Activated CD4-positive, alpha-beta T cell treated with anti-CD3 and anti-CD28 coated beads for 4 hours (primary cell): ENCODE data around the gene TENM4.

Source experiments
- DNase-seq, 2 donors: peaks; one replicate each; pipeline ENCODE4 v3.0.0-alpha.2; 2020

Gene TENM4

DNA sequence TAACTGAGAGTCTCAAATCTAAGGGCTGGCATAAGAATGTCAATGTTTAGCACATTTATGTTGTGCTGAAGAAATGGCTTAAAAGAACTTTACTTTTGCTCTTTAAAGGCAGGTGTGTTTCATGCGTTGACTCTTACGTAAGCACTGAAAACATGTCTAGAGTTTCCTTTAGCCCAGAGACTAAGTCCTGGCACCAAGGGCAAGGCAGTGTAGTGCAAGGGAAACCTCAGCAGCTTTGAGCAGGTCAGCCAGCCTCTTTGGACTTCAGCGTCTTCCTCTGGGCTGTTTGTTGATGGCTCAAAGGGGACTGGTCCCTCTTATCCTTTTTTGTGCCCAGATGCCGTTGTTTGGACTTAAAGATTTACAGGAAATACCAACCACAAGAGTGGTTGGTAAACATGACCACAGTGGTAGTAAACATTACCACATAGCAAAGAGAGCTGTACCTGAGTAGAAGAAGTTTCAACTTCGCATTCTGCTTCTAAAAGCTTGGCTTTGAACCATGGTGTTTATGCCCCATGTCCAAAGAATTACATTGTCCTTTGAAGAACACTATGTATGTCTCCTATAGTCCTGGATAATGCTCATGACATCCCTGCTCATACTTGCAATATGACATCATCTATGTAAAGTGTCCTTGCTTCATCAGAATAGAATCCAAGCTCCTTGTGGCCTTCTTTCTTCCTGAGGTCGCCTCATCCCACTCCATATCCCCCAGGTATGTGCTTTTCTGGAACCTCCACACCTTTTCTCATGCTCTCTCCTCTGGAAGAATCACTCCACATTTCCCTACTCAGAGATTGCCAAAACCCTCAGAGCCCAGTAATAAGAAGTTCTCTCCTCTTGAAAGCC is 23.5 kb downstream of the TENM4 start:
- DNase-seq, result no peak

DNA sequence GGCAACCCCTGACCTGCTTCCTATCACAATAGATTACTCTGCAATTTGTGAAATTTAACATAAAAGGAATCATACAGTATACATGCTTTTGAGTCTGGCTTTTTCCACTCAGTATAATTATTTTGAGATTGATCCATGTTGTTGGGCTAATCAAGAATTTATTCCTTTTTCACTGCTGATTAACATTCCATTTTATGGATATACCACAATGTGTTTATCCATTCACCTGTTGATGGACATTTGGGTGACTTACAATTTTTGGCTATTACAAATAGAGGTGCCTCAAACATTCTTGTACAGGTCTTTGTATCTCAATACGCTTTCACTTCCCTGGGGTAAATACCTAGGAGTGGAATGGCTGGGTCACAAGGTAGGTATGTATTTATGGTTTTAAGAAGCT is 24.9 kb downstream of the TENM4 start:
- no peak for DNase-seq

DNA sequence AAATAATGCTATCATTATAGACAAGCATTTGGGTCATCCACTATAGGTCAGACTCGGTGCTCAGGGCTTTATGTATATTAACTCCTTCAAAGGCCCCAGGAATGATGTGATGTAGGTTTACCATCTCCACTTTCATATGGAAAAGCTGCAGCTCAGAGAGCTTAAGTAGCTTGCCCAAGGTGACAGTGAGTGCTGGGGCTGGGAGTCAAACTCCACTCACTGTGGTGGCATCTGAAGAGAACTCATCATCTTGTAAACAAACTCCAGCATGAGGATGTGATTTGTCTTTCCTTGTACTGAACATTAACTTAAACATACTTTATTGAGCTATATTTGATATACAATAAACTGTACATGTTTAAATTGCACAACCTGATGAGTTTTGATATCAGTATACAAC is 25.4 kb downstream of the TENM4 start:
- DNase-seq, result no peak

DNA sequence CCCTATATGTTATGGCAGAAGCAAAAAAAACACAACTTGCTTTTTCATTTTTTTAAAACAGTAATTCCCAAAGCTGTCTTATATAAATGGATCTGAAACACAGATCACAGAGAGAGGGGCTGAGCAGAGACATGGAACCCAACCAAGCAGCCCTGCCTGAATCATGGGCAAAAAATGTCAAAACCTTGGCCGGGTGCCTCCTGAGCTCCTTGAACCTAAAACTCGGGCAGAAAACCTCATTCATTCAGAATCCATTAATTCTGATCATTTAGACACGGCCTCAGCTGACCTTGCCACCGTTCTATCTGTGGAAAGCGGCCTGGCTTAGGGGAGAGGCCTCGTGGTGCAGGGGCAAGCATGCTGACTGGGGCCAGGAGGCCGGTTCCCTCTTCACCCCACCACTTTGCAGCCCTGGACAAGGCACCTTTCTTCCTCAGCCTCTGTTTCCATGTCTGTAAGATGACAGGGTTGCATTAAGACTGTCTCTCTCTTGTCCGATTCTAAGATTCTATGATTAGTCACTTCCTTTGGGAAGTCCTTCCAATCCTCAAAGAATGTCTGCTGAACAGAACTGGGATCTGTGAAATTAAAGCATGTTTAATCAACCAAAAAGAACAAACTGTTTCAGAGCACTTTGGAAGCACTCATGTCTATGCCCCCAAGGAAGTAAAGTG is 26.0 kb downstream of the TENM4 start:
- DNase-seq, result no peak

DNA sequence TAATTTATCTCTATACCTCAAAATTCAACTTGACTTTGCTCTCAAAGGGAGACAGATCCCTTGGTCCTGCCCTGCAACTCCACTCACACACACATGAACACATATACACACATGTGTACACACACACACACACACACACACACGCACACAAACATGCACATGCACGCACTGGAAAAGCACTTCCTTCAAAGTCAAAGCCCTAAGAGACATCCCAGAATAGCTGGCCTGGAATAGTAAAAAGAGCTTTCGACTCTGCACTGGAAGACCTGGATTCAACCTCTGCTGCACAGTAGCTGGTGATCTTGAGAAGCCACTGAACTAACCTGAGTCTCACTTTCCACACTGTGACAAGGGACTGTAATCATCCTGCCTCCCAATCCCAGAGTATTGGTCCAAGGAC is 26.8 kb downstream of the TENM4 start:
- no peak for DNase-seq

DNA sequence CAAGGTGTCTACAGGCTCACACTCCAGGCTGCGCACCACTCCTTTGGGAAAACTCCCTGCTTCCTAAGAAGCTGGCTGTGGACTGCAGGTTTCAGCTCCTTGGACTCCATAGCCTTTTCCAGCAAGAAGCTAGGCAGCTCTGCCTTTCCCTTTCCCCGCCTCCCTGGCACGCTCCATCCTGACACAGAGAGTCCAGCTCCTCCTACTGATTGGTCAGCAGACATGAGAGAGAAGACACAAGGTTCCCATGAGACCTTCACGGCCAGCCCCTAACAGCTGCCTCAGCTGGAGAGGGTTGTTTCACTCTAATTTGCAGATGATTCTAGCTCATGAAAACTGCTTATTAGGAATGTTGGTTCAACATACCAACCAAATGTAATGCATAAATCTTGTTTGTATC is 27.6 kb downstream of the TENM4 start:
- DNase-seq, result no peak

DNA sequence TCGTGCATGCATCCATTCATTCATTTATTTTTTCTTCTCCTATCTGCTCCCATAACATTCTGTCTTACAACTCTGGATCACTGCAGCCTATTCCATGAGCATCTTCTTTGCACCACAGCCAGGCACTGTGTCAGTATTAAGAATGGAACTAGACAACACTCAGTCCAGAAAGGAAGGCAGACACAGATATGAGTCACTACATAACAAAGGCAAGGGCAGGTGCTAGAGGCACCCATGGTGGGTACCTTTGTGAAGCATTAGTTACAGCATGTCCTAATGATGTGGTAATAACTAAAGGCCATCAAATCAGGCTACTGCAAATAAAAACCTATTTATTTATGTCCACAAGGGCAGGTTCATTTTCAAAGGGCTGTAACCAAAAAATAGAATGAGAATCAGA is 28.1 kb downstream of the TENM4 start:
- DNase-seq, result no peak

DNA sequence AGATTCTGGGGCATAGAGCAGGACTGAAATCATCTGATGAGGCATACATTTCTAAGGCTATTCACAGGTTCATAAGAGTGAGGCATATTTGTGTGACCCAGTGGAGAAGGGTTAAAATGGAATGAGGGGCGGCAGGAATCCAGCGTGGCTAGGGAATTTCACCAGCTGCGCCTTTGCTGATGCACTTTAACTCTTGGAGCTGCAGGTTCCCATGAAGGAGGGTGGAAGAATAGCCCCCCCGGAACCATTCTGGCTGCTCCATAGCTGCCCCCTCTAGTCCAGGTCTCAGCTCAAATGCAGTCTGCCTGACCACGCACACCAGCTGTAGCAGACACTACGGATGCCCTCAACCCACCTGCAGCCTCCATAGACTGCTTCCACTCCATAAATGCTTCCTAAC is 31.5 kb downstream of the TENM4 start:
- DNase-seq, result no peak

DNA sequence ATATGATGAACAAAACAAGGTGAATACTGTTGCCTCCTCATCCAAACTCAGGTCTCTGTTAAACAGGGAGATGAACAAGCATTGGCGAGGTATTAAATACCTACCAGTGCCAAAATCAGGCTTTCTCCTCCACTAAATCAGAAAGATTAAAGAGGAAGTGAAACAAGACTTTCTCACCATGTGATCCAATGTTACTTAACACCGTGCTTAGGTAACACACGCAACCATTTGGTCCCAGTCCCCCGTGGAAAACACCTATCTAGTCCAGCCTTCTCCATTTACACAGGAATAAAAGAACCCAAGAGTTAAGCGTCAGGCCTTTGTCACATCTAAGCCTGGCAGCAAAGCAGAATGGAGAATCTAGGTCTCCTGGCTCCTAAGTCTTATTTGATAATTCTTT is 34.5 kb downstream of the TENM4 start:
- DNase-seq, result no peak

DNA sequence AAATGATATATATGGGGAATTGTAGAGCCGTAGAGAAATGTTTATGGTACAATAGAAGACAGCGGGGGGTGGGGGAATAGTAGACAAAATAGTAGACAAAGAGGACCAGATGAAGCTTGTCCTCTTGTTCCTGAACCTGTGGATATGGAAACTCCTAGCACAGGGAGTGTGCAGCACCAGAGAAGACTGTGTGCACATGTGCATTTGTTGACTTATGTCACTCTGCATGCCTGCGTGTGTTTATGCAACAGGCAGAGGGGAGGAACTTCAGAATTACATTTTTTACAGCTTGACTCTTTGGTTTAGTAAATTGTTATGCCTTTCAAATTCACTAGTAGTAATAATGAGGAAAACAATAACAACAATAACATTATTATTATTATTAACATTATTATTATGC is 36.0 kb downstream of the TENM4 start:
- no peak for DNase-seq

DNA sequence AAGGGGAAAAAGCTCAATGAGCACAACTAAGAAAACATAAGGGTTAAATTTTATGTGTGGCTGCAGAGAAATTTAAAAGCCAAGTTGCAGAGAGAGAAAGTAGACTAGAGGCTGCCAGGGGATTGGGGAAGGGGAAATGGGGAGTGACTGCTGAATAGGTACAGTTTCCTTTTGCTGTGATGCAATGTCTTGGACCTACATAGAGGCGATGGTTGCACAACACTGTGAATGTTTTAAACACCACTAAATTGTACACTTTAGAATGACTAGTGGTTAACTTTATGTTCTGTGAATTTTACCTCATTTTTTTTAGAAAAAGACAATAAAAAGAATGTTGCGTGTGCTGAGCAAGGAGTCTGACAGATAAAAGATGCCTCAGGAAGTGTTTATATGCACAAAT is 36.5 kb downstream of the TENM4 start:
- DNase-seq, result no peak

DNA sequence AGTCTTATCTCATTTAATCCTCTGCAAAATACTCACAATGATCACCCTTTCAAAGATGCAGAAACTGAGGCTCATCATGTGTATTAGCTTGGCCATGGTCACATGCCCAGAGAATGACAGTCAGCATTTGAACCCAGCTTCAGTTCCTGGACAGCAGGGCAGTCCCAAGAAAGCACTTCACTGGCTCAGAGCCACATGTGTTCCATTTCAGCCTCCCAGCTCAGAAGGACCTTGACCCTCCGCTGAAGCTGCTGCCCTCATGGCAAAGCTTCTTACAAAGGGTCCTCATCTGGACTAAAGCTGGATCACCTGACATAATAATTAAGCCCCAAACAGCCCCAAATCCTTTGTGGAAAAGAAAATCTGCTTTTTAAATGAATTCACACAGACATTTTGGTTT is 37.0 kb downstream of the TENM4 start:
- no peak for DNase-seq

DNA sequence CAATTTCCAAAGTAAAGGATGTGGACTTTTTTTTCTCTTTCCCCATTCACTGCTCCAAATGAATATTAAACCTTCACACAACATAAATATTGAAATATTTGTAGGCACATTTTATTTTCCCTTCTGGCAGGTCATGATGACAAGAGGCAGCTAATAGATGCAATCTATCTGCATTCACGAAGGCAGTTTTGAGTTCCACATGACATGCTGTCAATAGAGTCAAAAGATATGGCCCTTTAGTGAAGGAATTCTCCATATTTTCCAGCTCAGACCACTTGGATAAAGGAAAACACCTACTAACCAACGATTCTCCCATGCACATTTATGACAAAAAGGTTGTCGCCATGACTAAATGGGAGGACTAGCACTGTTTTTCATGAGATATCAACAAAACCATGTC is 37.9 kb downstream of the TENM4 start:
- DNase-seq, result no peak

DNA sequence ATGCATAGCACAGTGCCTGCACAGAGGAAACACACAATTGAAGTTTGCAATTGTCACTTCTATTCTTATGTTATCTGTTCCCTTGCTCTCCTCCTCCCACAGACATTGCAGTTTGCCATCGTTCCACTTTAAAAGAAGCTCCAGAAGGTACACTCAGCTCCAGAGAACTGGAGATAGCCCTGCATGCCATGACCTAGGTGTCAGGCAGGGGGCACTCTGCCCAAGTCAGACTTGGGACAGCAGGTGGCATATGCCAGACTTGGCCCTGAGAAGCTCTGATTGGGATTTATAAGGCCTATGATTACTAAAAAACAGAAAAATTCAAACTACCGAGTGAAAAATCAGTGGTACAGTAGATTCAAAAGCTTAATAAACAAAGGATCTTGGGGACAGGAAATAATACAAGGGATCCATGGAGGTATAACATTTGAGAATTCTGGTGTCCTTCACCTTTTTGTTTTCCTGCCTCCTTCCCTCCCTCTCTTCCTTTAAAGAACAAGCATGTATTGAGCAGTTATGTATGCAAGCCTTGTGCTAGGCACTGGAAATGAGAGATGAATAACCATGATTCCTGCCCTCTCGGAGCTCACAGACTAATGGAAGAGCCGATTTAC is 40.0 kb downstream of the TENM4 start:
- DNase-seq, result no peak

DNA sequence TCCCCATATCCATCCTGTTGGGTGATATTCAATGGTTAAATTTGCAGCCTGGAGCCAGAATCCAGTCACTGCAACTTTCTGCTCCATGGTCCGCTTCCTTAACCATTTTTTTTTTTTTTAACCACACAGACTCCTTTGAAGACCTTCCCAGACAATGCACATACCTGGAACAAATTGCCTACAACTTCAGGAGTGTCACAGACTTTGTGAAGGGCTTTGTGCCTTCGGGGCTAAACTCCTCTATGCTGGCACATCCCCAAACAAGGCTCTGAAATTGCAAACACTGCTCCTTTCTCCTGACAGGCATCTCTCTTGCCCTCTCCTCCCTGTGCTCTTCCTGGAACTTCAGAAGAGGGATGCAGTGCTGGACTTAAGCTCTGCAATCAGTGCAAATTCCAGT is 40.6 kb downstream of the TENM4 start:
- DNase-seq, result no peak

DNA sequence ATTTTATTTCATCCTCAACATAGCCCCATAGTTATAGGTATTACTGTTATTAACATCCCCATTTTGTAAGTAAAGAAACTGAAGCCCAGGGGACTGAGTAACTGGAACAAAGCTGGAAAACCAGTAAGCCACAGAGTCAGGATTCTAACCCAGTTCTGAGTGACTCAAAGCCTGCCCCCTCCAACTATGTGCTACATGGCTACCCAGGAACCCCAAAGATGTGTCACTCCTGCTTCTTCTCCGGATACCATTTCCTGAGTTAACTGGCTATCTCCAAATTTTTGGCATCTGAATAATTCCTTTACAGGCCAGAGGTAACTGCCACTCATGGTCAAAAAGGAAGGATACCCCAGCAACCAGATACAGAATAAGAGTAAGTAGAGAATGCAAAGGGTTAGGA is 43.6 kb downstream of the TENM4 start:
- DNase-seq, result no peak

DNA sequence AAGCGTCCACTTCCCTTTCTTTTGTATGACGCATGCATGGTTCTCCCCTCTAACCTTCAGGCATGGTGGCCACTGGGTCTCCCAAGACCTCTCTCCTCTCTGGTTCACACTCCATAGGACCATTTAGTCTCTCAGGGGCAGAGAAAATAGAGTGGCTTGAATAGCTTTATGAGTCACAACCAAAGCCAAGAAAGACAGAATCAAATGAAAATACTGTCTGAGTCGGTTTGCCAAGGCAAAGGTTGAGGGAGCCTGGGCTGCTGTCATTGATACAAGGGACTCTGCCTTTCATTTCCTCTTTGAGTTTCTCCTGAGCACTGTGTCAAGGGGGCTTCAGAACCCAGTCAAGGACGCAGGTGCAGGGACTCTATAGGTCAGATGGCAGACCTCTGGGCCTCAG is 44.2 kb downstream of the TENM4 start:
- no peak for DNase-seq

DNA sequence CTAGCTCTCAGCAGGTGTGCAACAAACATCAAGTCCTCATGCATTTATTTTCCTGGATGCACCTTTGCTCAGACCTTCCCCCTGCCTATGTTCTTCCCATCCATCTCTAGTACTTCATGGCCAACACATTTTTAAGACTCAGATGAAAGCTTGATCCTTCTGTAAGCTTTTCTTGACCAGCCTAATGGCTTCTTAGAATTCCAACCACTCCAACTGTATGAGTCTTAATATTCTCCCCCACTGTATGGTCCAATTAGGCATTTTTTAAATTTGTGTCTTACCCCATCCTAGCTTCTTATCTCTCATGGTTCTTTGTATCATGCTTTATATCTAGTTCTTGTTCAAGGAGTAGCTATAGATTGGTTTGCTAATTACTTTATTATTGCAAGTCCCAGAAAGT is 44.8 kb downstream of the TENM4 start:
- no peak for DNase-seq

DNA sequence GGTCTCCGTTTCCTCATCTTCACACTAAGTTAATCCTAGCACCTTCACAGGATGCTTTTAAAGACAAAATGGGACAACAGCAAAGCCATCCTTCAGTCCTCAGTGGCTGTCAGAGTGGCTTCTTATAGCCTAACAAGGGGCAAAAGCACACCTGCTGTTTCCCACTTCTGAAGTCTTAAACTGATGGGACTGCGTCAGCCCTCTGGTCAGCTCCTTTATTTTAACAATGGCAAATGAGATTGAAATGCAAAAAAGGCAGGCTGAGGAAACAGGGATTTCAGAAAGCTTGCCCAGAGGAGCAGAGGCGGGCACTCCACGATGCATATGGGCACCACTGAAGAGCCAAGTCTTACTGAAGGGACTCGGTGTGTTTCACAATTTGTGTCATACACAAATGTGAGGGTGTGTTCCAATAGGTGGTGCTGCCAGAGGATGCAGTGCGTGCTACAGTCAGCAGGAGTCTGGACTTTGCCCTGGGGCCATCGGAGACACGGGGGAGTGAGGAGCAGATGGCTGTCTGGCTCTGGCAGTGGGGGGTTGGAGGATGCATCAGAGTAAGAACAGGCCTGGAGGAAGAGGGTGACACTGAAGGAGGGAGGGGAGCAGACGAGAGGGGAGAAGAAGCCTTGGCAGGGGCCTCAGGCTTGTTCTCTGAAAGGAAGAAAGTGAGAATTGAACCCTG is 47.3 kb downstream of the TENM4 start:
- no peak for DNase-seq

DNA sequence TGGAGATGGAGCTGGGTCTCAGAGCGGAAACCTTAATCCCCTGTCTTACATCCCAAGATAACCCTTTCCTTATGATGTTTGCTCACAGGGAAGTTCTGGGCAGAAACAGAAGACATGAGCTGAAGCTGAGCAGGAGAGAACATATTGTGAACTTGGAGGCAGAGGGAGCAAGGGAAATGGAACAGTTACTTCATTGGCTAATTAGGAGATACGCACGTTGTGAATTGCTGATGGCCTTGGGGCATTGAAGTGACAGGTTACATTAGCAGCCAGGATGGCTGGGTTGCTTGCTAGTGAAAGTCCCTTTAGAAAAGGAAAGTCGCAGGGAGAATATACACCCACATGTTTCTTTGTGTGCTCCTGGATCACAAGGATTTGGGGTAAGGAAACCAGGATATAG is 48.7 kb downstream of the TENM4 start:
- no peak for DNase-seq

DNA sequence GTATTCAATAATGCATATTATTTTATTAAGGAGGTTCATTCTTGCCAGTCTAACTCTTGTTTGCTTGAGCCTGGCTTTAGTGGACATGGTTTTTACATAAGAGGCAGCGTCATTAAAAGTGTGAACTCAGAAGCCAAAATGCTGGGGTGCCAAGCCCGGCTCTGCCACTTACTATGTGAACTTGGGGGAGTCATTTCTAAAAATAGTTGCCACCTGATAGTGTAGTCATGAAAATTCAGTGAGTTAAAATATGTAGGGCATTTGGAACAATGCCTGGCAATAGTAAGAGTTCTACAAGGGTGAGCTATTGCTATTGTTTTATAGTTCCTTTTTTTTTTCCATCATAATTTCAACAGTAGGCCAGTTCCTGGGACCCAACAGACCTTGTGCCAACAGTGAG is 49.9 kb downstream of the TENM4 start:
- DNase-seq, result no peak

DNA sequence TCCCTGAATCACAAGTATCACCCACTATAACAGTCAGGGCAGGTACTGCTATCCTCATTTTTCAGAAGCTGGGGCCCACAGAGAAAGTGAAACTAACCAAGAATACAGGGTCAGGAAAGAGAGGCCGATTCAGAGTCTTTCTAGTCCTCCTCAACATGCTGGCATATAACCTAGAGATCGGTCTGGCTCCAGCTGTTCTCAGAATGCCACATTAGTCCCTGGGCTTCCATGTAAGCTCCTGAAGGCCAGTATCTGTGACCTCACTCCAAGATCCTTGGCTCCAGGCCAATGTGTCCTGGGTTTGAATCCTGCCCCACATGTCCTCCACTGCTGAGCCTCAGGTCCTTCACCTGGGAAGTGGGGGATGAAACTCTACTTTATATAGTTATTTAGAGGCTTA is 50.4 kb downstream of the TENM4 start:
- DNase-seq, result no peak

DNA sequence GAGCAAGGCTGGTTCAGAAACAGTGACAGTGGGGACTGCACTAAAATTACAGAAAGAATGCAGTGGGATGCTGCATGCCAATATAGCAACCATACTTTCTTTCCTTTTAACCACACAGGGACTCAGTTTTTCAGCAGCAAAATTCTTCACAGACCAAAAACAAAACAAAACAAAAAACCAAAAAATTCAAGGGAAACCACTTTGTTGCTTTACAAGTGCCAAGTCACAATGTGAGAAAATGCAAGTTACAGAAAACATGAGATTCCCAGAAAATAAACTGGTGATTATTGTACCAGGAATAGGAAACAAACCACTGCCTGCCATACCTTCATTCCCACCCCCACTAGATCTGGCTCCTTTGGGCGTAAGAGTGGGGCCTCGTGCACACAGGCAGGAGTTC is 52.6 kb downstream of the TENM4 start:
- no peak for DNase-seq

DNA sequence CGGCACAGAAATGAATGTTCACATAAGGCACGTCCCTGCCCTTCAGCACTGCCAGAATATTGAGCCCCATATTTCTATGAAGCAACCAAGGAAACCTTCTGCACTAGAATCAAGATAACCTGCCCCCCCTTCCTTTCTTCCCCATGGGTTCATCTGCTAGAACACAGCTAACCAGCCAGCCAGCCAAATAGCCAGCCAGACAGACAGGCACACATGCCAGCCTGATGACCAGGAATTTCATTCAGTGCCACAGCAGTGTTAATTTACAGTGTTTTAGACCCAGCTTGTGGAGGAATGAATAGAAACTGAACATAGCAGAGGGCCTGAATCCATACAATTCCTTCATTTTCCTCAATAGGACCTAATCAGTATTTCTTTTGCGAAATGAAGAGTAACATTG is 57.0 kb downstream of the TENM4 start:
- DNase-seq, result no peak
